Transverse colon (tissue), 4 donors: ENCODE results near the gene CCDC174. TPM values are rescaled to one million over a fixed set of nuclear protein-coding genes. Genes with fewer than 3 reads are reported as not detected.

Source experiments
- DNase-seq: peaks from one replicate; pipeline ENCODE4 v3.0.0-alpha.2; 2019
- H3K27ac ChIP-seq, 4 donors: fragments of 200-600 bp; sonication (generic); 2 replicates each; pipeline ENCODE4 v1.5.1; 2016 to 2018; ENCODE audit warnings: inconsistent platforms in 4 of 4
- H3K27me3 ChIP-seq: fragments of 200-600 bp; sonication (generic); 2 replicates; pipeline ENCODE4 v1.5.1; 2017; ENCODE audit warnings: inconsistent platforms
- H3K36me3 ChIP-seq, 4 donors: fragments of 200-600 bp; sonication (generic); 2 replicates each; pipeline ENCODE4 v1.5.1; 2017 to 2019; ENCODE audit warnings: inconsistent platforms in 4 of 4
- H3K4me1 ChIP-seq, 4 donors: fragments of 200-600 bp; sonication (generic); 2 replicates each; pipeline ENCODE4 v1.5.1; 2017 to 2020; ENCODE audit warnings: inconsistent platforms in 4 of 4
- H3K4me3 ChIP-seq, 4 donors: fragments of 200-600 bp; sonication (generic); 1 replicate in 1 of 4; 2 replicates in 3 of 4; pipeline versions ENCODE4 v1.5.1 to v1.6.1; 2017 to 2019; ENCODE audit warnings: inconsistent platforms in 4 of 4
- H3K9me3 ChIP-seq, 2 donors: fragments of 200-600 bp; sonication (generic); 2 replicates each; pipeline ENCODE4 v1.5.1; 2017 to 2019; ENCODE audit warnings: inconsistent platforms in 2 of 2
- CTCF ChIP-seq, 5 experiments: fragments of 200-600 bp in 3 of 5; fragments of 450-650 bp in 2 of 5; sonication (generic) in 3 of 5; IDR thresholded peaks; 1 replicate in 2 of 5; 2 replicates in 3 of 5; pipeline ENCODE4 v1.5.1; 2016 to 2017; ENCODE audit warnings: antibody characterized with exemption in 5 of 5, inconsistent platforms in 3 of 5, mild to moderate bottlenecking in 2 of 5, moderate library complexity in 1 of 5
- EP300 ChIP-seq: sonication (generic); formaldehyde crosslinking; IDR thresholded peaks from one replicate; pipeline ENCODE4 v1.6.1; 2017; ENCODE audit warnings: antibody characterized with exemption, low read depth
- POLR2A ChIP-seq: fragments of 450-650 bp; IDR thresholded peaks from one replicate; pipeline ENCODE4 v1.6.1; 2016; ENCODE audit warnings: antibody characterized with exemption, mild to moderate bottlenecking, moderate library complexity
- POLR2AphosphoS5 ChIP-seq, 3 donors: sonication (generic); formaldehyde crosslinking; IDR thresholded peaks; one replicate each; pipeline ENCODE4 v1.6.1; 2016; ENCODE audit warnings: antibody characterized with exemption in 3 of 3
- WGBS, 2 donors: methylation state at CpG; one replicate each; pipeline ENCODE4 v1.1.5; 2018; ENCODE audit warnings: low coverage in 1 of 2; 5-methylcytosine and 5-hydroxymethylcytosine counted together
- in situ Hi-C, 4 donors: fragments of 200-750 bp; cut with MboI; loops; one replicate each; pipeline versions ENCODE4 v1.15.0 to v1.15.1; 2017; ENCODE audit warnings: low sequenced_read_pairs in 3 of 4, low pct_ligation_motif_present in 1 of 4, low pct_unique_long_range_greater_than_20kb in 1 of 4
- intact Hi-C: fragments of 100-400 bp; cut with DNase I; formaldehyde crosslinking; loops from one replicate; pipeline ENCODE4 v1.15.1; 2023; ENCODE audit warnings: low total_unique reads
- total RNA-seq, 4 donors: library from RNA; depleted of rRNA; stranded (reverse); fragments of >200 nt; gene quantifications; one replicate each; pipeline ENCODE4 v1.1.0, GENCODE V29; 2016

CCDC174 gene
- total RNA-seq, 4 donors from 2014 or later: 29.2 to 84.8 (median 35.9) TPM

- Histone ChIP-seq H3K27ac (no peak overlapping the region), H3K27me3 (peaks cover 16% of the 10 kb centered on the region)
- intact Hi-C loops: no loop called here
Observed at GRCh38 chr3:14640734-14641133, 10.8 kb upstream of the CCDC174 start.

GRCh38 chr3:14641346-14641745, 10.2 kb upstream of the CCDC174 start:
- intact Hi-C loops: no loop called here
- 90% methylated on average over 4 of the region's 4 CpGs; no CpG with 5 or more reads in 1 of the 2 donors for WGBS, 2 donors
- no peaks in the 10 kb centered on the region for H3K36me3 ChIP-seq
- TF ChIP-seq POLR2AphosphoS5 (IDR thresholded peaks at IDR 0.05) (no peak), POLR2A (no peak), EP300 (no peak), CTCF (IDR thresholded peaks at IDR 0.05) (no peak)
- H3K27me3 ChIP-seq: peaks cover 16% of the 10 kb centered on the region
- H3K4me3 ChIP-seq: no peak overlapping the region
- in situ Hi-C loops: no loop called here
- no peaks in the 10 kb centered on the region for H3K4me1 ChIP-seq
- no peaks in the 10 kb centered on the region for H3K9me3 ChIP-seq
- H3K27ac ChIP-seq: no peak overlapping the region
- no peak for DNase-seq

More at GRCh38 chr3:14640734-14641133, 10.8 kb upstream of the CCDC174 start:
- Histone ChIP-seq H3K4me3 (no peak overlapping the region), H3K36me3 (no peaks in the 10 kb centered on the region), H3K4me1 (no peaks in the 10 kb centered on the region), H3K9me3 (no peaks in the 10 kb centered on the region)
- in situ Hi-C loops: no loop called here
- 23% methylated on average over 2 of the region's 2 CpGs; no CpG with 5 or more reads in 1 of the 2 donors for WGBS, 2 donors
- TF ChIP-seq POLR2AphosphoS5 (IDR thresholded peaks at IDR 0.05) (no peak), POLR2A (no peak), CTCF (IDR thresholded peaks at IDR 0.05) (no peak), EP300 (no peak)
- DNase-seq: no peak

DNA sequence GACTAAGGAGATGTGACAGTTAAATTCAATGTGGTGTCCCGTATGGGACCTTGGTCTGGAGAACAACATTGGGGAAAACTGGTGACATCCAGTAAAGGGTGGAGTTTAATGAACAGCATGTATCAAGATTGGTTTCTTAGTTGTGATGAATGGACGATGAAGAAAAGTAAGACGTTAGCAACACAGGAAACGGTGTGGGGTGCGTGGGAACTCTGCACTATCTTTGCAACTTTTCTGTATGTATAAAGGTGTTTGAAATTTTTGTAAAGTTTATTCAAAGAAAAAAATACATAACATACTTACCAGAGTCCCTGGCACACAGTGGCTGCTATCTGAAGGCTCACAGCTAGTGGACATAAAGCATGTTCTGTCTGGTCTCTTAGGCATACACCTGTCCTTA, 6.1 kb upstream of the CCDC174 start:
- Histone ChIP-seq H3K4me1 (peaks cover 0 to 11% (median 3%) of the 10 kb centered on the region in 4 donors), H3K27me3 (peaks cover 8% of the 10 kb centered on the region), H3K27ac (no peak overlapping the region), H3K9me3 (no peaks in the 10 kb centered on the region), H3K36me3 (no peaks in the 10 kb centered on the region), H3K4me3 (no peak overlapping the region)
- TF ChIP-seq POLR2A (no peak), EP300 (no peak), CTCF (IDR thresholded peaks at IDR 0.05) (no peak), POLR2AphosphoS5 (IDR thresholded peaks at IDR 0.05) (no peak)
- no peak for DNase-seq
- 83 to 85% methylated on average over 4 to 5 of the region's 5 CpGs for WGBS, 2 donors
- in situ Hi-C loops (no loop called here), intact Hi-C loops (no loop called here)

DNA sequence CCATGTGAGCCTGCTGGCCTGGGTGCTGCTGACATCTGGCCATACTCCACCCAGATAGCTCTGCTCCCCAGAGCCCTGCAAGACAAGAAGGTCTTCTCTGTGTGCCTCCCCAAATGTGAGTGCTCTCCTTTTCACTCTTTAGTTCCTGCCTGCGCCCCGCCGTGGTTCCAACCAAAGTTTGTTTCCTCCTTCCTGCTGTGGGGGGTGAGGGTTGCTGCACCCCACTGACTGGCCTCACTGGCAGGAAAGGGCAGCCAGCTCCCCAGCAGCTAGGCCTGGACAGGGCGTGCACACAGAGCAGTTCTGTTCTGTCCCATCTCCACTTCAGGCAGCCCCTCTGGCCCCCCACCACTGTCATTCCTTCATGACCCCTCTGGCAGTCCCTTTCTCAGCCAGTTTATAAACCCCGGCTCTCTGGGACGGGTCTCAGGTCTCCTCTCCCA, 5.4 kb upstream of the CCDC174 start:
- peaks cover 4% of the 10 kb centered on the region for H3K27me3 ChIP-seq
- no peak overlapping the region for H3K4me3 ChIP-seq
- intact Hi-C loops: no loop called here
- H3K9me3 ChIP-seq: no peaks in the 10 kb centered on the region
- WGBS, 2 donors: 81 to 86% methylated on average over 3 to 6 of the region's 6 CpGs
- H3K36me3 ChIP-seq: no peaks in the 10 kb centered on the region
- no peak for DNase-seq
- in situ Hi-C loops: no loop called here
- H3K27ac ChIP-seq: no peak overlapping the region
- no peak for TF ChIP-seq POLR2A
- no peak for TF ChIP-seq POLR2AphosphoS5 (IDR thresholded peaks at IDR 0.05)
- TF ChIP-seq EP300: no peak
- TF ChIP-seq CTCF (IDR thresholded peaks at IDR 0.05): no peak
- H3K4me1 ChIP-seq: peaks cover 0 to 16% (median 9%) of the 10 kb centered on the region in 4 donors
